Fibroblast of mammary gland (primary cell): ENCODE data around the gene ZCCHC4.
A peak's percentile ranks its signal among the peaks of the same experiment; 100 is the strongest.

Experiments
- DNase-seq: peaks from one replicate; pipeline ENCODE4 v3.0.0-alpha.2; 2010; ENCODE audit warnings: low read depth
- H3K4me3 ChIP-seq: 2 replicates; pipeline ENCODE4 v1.5.1; 2011; ENCODE audit warnings: low read depth, mild to moderate bottlenecking, low read length, moderate library complexity; ENCODE audit not compliant: control insufficient read depth
- TF ChIP-seq, protein P1 (sequence below): conservative IDR thresholded peaks from 2 replicates; pipeline ENCODE4 v1.5.1; 2011; ENCODE audit warnings: low read depth, low read length, inconsistent platforms; ENCODE audit not compliant: control insufficient read depth, insufficient read depth

The ZCCHC4 gene

DNA sequence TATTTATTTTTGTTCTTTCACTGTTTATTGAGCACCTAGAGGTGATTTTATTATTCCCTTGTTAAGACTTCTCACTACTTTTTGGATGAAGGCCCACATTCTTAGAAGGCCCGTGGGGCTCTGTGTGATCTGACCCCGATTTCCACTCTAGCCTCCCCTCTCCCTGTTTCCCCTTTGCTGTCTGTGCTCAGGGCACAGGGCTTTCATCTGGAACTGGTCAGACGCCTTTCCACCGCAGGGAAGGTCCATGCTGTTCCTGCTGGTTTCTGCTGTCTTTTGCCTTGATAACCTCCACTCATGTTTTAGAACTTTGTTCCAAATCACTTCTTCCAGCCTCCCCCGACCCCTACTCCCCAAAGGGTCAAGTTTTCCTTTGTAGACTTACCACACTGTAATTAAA lies 33.2 kb downstream of the ZCCHC4 start:
- DNase-seq: peak; percentile 30
- TF ChIP-seq, protein P1, sequence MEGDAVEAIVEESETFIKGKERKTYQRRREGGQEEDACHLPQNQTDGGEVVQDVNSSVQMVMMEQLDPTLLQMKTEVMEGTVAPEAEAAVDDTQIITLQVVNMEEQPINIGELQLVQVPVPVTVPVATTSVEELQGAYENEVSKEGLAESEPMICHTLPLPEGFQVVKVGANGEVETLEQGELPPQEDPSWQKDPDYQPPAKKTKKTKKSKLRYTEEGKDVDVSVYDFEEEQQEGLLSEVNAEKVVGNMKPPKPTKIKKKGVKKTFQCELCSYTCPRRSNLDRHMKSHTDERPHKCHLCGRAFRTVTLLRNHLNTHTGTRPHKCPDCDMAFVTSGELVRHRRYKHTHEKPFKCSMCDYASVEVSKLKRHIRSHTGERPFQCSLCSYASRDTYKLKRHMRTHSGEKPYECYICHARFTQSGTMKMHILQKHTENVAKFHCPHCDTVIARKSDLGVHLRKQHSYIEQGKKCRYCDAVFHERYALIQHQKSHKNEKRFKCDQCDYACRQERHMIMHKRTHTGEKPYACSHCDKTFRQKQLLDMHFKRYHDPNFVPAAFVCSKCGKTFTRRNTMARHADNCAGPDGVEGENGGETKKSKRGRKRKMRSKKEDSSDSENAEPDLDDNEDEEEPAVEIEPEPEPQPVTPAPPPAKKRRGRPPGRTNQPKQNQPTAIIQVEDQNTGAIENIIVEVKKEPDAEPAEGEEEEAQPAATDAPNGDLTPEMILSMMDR: no peak
- no peak overlapping the region for H3K4me3 ChIP-seq

DNA sequence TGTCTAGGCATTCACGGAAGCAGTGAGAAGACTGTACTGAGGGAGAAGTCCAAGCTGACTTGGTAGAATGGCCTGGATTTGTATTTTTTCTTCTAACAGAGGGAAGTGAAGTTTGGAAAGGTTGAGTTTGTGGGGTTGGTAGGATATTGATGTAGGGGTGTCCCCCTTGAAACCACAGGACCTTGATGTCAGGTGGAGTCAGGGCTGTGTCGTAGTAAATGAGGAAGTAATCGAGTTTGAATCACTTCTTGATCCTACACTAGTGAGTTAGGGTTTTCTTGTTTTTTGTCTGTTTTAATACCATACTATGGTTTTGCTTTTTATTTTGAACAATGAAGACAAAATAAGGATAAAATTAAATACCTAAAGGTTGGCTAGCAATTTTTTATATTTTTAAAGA lies 34.3 kb downstream of the ZCCHC4 start:
- DNase-seq: no peak
- TF ChIP-seq, protein P1: no peak
- no peak overlapping the region for H3K4me3 ChIP-seq

DNA sequence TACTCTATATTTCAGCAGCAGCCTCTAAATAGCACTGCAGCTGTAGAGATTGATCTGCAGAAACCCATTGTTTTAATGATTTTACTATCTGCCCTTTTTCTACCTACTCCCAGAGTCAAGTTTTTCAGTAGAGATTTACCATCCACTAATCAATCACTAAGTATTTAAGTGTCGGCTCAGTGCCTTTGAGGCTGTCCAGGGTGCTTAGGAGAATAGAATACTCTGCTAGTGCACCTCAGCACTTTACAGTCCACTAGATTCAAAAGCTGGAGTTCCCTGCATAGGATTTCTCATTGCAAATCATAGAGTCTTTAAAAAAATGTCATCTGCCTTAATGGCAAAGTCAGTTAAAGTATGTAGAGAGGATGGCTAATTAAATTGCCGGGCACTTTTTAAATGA lies 34.9 kb downstream of the ZCCHC4 start:
- no peak for DNase-seq
- TF ChIP-seq, protein P1: no peak
- H3K4me3 ChIP-seq: no peak overlapping the region

- DNase-seq: no peak
- H3K4me3 ChIP-seq: no peak overlapping the region
- TF ChIP-seq, protein P1: no peak
Observed at GRCh38 chr4:25347971-25348370, 35.4 kb downstream of the ZCCHC4 start.

DNA sequence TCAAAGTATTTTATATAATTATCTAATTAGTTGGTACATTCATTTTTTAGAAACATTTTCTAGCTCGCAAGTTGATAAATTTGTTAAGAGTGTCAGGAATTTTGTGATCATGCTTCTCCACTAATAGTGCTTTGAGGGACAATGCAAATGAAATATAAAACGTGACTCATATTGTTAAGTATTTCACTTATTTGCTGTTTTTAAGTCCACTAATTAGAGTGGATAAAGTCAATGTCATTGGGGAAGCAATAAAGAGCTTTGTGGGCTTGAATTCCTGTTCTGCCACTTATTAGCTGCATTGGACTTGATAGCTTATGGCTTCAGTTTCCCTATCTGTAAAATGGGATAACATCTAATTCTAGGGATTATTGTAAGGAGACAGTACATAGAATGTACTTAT lies 38.0 kb downstream of the ZCCHC4 start:
- no peak for DNase-seq
- H3K4me3 ChIP-seq: no peak overlapping the region
- TF ChIP-seq, protein P1: no peak

DNA sequence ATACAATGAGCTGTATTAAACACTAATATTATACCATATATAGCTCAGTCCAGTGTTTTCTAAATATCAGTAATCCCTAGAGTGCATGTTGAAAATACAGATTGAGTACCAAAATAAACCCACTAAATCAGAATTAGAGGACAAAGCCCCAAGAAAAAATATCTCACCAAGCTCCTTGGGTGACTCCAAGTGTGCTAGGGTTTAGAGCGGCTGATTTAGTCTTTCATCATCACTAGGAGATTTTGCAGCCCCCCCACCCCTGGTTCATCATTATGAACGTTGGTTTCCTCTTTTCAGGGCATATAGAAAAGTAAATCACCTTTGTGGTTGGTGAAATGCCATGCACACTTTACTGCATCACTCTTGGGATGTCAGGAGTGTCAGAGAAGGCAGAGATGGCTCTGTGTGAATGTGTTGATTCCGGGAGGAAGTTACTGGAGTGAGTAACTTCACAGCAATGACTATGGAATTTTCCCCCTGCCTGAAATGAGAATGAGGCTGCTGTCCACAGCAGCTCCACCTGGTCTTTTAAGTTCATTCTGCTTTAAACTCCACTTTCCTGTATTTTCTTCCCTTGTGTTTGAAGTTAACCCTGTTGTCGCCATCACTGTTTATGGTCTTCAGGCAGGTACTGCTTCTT lies 39.3 kb downstream of the ZCCHC4 start:
- DNase-seq: peak; percentile 35
- TF ChIP-seq, protein P1: no peak

GRCh38 chr4:25356068-25356467 lies 43.5 kb downstream of the ZCCHC4 start:
- no peak overlapping the region for H3K4me3 ChIP-seq
- TF ChIP-seq, protein P1: no peak
- no peak for DNase-seq

More for the DNA sequence above, 39.3 kb downstream of the ZCCHC4 start:
- no peak overlapping the region for H3K4me3 ChIP-seq
